Stimulated activated CD4-positive, alpha-beta T cell treated with anti-CD3 and anti-CD28 coated beads, Interleukin-2, amount 100 ng/mL, for 48 hours (primary cell): ENCODE measurements around the gene RASAL2.

Experiments used
- DNase-seq, 2 donors: peaks; one replicate each; pipeline ENCODE4 v3.0.0-alpha.2; 2020

RASAL2 gene

GRCh38 chr1:178470411-178470960 lies 376.6 kb downstream of the RASAL2 start:
- DNase-seq: no peak

DNA sequence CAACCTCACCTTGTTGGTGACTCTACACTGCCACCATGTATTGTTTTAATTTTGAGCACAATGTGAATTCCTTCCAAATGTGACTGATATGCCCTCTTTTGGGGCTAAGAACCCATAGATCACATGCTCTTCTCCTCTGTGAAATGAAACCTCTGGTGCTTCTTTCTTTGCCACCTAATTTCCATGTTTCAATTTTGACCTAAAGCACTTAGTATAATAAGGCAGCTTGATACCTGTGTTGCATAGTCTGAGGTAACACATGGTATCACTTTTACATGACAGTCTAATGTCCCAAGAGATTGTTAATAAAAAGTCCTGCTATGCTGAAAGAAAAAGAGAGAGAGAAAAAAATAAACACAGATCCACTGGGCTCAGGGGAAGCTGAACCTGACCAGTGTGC lies 378.6 kb downstream of the RASAL2 start:
- DNase-seq: no peak

- no peak for DNase-seq
Measured at GRCh38 chr1:178477373-178477772, 383.5 kb downstream of the RASAL2 start.

GRCh38 chr1:178477841-178478240 lies 383.9 kb downstream of the RASAL2 start:
- DNase-seq: no peak

DNA sequence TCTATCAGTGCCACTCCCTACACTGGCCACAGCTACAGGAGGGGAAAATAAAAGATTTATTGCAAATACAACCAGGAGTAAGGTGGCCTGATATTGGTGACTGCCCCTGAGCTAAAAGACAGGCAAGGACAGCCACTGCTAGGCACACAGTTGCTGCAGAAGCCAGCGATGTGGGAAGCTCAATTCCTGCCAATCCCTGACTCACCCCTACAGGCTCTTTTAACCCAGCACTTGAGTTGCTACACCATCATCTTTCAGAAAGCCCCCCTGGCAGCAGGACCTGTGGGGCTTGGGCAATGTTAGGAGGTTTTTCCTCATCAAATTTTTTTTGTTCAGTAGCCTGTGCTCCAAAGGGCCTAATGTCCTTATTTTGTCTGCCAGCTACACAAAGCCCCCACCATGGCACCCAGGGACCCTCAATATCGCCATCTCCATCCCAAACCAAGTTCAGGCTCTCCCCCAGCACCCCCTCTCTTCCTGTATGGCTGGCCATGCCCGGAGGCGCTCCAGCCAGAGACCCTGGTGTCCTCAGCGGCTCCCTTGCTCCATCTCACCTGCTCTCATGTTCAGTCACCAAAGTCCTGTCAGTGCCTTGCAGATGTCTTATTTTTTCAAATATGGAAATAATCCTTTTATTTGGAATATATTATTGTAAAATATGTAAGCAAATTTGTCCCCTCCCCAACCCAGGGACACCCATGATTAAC lies 389.5 kb downstream of the RASAL2 start:
- DNase-seq: no peak

GRCh38 chr1:178484698-178485225 lies 390.9 kb downstream of the RASAL2 start:
- DNase-seq: no peak

DNA sequence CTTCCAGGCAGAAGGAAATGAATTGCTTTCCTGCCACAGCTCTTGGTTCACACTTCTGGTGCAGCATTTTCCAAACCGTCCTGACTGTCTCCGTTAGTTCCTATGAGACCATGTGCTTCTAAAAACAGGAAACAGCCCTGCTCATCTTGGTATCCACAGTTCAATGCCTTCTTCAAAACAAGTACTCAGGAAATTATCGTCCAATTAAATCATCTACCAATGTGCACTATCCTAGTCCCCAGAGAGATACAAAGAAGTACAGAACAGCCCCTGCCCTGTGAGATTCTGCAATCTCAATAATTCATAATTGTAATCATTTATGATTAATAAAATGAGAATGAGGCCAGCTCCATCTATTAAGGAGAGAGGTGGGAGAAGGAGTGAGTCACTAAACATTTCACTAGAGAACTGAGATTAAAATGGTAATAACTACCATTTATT lies 391.7 kb downstream of the RASAL2 start:
- DNase-seq: no peak

GRCh38 chr1:178486100-178487069 lies 392.5 kb downstream of the RASAL2 start:
- DNase-seq: no peak

GRCh38 chr1:178487070-178487615 lies 393.2 kb downstream of the RASAL2 start:
- no peak for DNase-seq

GRCh38 chr1:178488393-178488792 lies 394.5 kb downstream of the RASAL2 start:
- DNase-seq: no peak

DNA sequence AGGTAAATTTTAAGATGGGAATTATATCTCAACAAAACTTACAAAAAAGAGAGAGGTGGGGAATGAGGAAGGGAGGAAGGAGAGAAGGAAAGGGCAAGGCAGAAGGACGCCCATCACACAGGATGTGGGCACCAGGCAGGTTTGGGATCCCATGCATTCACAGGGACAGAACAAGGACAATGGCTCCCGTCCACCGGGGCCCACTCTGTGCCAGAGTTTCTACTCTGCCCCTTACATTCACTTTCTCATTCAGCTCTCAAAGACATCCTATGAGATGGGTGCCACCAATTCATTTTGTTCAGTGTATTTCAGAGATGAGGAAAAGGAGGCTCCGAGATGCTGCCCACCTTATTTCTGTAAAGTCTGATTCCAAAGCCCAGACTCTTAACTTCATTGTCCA lies 395.5 kb downstream of the RASAL2 start:
- no peak for DNase-seq

DNA sequence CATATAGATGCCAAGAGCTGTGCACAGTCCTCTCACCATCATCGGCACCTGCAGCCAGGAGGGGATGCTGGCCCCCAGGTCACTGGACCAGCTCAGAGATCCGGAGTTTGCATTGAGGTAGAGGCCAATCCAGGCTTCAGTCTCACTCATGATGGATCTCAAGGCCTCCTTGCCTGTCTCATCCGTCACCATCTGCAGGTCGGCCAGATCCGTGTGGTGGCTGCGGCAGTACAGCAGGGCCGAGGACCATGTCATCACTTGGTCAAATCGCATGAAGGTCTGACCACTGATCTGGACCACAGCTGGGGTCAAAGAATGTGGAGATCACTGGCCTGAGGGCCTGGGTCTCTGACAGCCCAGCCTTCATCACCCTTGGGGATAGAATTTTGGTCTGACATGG lies 396.2 kb downstream of the RASAL2 start:
- DNase-seq: no peak

- no peak for DNase-seq
Measured at GRCh38 chr1:178490967-178491366, 397.1 kb downstream of the RASAL2 start.

DNA sequence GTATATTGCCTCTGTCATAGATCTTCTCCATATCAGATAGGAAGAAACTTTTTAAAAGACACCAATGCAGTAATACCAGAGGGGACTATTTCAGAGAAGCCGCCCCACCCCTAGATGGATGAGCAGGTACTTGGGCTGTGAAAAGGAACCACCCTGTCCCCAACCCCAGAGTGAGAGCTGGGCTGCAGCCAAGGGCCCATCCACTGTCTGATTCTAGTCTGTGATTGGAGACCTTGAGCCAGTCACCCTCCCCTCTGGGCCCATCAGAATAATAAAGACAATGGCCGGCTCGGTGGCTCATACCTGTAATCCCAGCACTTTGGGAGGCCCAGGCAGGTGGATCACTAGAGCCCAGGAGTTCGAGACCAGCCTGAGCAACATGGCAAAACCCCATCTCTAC lies 397.8 kb downstream of the RASAL2 start:
- DNase-seq: no peak

- DNase-seq: no peak
Measured at GRCh38 chr1:178492341-178492740, 398.4 kb downstream of the RASAL2 start.

- DNase-seq: no peak
Measured at GRCh38 chr1:178493301-178493741, 399.4 kb downstream of the RASAL2 start.

DNA sequence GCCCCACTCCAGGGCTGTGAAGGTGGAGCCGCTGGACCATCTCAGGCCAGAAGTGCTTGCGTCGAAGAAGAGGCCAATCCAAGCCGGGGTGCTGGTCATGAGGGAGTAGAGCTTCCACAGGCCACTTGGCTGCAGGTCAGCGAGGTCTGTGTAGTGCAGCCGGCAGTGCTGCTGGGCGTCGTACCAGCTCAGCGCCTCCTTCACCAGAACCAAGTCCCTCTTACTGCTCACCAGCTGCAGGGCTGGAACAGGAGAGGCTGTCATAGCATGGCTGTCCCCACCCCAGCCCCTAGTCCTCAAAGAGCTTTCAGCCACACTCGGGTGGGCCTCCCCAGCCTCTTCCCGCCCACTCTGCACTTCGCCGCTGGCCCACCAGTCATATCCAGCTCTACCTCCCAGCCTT lies 400.7 kb downstream of the RASAL2 start:
- no peak for DNase-seq

DNA sequence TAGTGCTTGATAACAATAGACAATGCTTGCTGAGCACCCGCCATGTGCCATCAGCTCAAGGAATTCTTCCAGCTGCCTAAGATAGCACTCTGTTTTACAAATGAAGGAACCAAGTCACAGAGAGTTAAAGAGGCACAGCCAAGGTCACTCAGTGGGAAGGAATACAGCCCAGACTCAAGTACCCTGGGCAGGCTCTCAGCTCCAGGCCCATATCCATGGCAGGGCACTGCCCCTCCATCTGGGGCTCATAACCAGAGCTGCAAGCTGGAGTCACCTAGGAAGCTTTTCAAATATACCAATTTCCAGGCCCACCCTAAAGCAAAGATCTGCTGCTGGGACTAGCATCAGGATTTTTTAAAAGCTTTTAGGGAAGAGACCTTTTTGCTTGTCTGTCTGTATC lies 401.3 kb downstream of the RASAL2 start:
- DNase-seq: no peak

GRCh38 chr1:178495741-178496409 lies 402.0 kb downstream of the RASAL2 start:
- DNase-seq: no peak

GRCh38 chr1:178496410-178497135 lies 402.7 kb downstream of the RASAL2 start, which contains the start of gene CLEC20A:
CLEC20A (minus strand) TSS chr1:178496964; CDS start chr1:178496939, 25 bp downstream.
- no peak for DNase-seq

DNA sequence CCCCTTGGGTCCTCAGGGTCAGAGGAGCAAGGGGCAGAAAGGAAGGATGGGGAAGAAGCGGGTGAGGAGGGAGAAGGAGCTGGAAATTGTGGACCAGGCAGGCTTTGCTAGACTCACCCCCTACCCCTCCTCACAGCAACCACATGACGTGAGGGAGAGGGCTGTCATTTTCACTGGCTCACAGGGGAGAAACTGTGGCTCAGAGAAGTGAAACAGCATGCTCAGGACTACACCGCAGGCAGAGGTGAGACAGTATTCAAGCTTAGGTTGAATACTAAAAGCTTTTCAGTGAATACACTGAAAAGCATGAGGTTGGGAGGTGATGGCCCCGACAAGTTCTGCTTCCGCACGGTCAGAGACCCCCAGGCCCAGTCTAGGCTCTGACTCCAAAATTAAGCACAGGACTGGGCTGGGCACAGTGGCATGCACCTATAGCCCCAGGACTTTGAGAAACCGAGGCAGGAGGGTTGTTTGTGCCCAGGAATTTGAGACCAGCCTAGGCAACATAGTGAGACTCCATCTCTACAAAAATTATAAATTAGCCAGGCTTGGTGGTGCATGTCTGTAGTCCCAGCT lies 404.1 kb downstream of the RASAL2 start:
- no peak for DNase-seq
